GM18507 (cell line): Measurements from ENCODE around the gene ASIC4.

ENCODE experiments used
- DNase-seq: peaks from one replicate; pipeline ENCODE4 v3.0.0; 2011; ENCODE audit warnings: low read depth; ENCODE audit not compliant: insufficient read length; ENCODE audit errors: extremely low spot score
- FAIRE-seq: peaks from 2 replicates; lab custom pipeline; 2011; peaks lifted over from hg19 to GRCh38; lab: Jason Lieb, UNC

ASIC4 gene

DNA sequence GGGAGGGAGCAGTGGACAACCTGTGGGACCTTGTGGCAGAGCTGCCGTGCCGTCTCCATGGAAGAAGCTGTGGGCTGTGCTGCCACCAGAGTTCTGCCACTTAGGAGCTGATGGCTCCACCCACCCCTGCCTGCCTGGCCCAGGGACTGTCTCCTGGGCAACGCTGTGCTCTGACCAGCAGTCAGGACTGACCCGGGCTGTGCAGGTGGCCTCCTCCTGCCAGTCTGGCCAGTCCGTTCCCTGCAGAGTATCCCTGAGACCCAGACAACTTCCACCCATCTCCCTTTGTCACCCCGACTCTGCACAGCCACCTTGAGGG, 12.8 kb downstream of the ASIC4 start:
- no peak for FAIRE-seq
- no peak for DNase-seq

DNA sequence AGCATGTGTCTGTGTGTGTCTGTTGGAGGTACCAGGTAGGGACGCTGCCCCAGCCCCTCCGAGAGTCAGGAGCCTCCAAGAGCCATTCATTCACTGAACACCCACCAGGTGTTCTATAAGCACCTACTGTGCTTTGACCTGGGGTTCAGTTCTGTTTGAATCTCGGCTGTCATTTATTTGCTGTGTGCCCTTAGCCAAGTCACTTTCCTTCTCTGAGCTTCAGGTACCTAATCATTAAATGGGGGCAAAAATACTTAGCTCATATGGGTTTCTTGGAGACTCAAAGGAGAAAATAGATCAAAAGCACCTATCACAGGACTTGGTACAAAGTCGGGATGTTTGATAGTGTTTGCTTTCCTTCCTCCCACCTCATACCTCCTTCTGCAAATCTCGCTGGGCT, 13.2 kb downstream of the ASIC4 start:
- no peak for DNase-seq
- no peak for FAIRE-seq

DNA sequence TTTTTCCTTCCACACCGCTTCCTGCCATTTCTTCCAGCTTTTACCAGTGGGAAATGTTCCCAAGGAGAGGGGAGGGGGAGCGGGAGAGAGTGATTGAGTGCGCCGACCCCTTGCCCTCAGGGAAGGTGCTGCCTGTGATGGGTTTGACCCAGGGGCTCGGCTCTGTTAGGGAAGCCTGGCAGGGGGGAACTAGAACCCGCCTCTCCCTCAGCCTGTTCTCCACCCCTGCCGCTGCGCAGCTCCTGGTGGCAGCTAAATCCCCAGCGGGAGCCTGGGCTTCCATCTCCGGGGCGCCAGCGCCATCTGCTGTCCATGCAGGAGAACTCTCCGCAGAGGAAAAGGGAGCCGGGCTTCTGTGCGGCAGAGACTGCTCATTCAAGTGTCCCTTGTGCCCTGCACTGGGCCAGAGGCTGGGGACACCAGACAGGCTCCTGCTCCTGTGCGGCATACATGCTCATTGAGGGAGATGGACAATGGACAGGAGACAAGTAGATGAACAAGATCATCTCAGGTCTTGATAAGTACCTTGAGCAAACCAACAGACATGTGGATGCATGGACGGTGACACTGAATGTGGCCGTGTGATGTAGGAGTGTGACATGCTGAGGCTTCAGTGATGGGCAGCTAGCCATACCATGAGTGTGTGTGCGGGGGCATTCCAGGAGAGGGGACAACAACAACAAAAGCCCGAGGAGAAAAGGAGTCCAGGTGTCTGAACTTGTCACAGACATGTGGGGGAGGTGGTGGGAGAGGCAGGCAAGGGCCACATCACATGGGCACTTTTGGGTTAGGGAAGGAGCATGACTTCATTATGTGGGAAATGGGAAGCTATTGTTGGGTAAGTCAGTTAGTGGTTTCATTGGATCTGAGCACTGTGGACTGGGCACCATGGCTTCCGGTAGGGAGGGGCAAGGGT, 16.0 kb downstream of the ASIC4 start:
- FAIRE-seq (peak; percentile 78), DNase-seq (peak; percentile 84)

- DNase-seq (no peak), FAIRE-seq (no peak)
Measured at GRCh38 chr2:219531639-219532377, 17.5 kb downstream of the ASIC4 start.

DNA sequence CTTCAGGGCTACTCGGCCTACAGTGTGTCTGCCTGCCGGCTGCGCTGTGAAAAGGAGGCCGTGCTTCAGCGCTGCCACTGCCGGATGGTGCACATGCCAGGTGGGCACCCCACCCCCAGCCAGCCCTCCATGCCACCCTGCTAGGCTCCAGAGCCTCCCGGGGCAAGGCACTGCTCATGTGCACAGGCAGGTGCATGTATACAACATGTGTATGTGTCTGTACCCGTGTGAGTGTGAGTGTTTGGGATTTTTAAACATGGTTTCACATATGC, 18.0 kb downstream of the ASIC4 start:
- DNase-seq (no peak), FAIRE-seq (no peak)

DNA sequence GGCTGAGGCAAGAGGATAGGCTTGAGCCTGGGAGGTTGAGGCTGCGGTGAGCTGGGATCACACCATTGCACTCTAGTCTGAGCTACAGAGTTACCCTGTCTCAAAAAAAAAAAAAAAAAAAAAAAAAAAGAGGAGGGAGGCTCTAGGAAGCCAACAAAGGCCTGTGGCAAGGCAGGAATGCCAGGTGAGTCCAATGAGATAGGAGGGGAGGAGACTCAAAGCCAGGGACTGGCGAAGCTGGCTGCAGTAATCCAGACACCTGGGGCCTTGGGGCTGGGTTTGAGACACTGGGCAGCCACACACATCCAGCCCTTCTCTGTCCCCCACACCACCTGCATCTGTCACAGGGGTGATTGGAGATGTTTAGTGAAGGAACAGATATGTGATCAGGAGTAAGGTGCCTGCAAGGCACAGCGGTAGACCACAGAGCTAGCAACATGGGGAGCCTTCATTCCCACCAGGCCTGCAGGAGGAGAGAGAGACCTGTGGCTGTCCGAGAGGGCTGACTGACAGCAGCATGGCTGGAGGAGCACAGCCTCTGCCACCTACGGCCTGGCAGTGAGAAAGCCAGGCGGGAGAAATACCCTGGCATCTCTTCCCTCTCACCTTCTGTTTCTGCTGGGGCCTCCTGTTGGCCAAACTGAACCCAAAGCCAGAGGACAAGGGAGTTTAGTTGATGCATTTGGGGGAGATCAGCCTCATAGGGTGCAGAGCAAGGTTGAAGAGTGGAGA, 19.8 kb downstream of the ASIC4 start:
- FAIRE-seq (no peak), DNase-seq (no peak)

GRCh38 chr2:219536425-219536824, 22.1 kb downstream of the ASIC4 start:
- DNase-seq (no peak), FAIRE-seq (no peak)

DNA sequence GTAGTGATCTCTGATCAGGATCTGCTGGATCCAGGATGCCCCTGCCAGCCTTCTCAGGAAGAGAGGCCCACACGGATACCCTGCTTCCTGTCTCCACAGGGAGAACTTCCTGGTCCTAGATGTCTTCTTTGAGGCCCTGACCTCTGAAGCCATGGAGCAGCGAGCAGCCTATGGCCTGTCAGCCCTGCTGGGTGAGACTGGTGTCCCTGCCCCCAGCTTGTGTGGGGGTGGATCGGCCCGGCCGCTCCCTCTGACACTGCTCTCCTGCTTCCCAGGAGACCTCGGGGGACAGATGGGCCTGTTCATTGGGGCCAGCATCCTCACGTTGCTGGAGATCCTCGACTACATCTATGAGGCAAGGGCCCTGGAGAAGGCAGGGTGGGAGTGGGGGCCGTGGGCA, 22.7 kb downstream of the ASIC4 start:
- FAIRE-seq (no peak), DNase-seq (no peak)

GRCh38 chr2:219537657-219538488, 23.6 kb downstream of the ASIC4 start:
- FAIRE-seq: no peak
- no peak for DNase-seq

DNA sequence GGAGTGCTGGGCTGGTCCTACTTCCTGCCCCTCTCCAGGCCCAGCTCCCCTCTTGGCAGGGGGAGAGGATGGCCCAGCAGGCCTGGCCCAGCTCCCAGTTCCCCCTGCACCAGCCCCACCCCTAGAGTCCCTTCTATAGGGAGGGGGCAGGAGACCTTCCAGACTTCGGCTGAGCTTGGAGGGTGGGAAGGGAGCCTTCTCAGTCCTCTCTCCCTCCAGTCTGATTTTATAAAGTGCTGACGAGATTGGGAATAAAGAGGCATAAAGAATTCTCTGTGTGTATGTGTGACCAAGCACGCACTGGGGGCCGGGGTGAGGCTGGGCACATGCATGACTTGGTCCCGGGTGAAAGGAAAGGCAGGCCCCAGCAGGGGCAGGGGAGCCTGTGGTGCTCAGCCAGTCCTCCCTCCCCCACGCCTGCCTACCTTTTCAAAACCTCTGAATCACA, 24.2 kb downstream of the ASIC4 start:
- FAIRE-seq (no peak), DNase-seq (no peak)

- FAIRE-seq: no peak
- DNase-seq: no peak
Measured at GRCh38 chr2:219538956-219539788, 24.9 kb downstream of the ASIC4 start.

GRCh38 chr2:219539926-219540678, 25.8 kb downstream of the ASIC4 start:
- DNase-seq (no peak), FAIRE-seq (no peak)

DNA sequence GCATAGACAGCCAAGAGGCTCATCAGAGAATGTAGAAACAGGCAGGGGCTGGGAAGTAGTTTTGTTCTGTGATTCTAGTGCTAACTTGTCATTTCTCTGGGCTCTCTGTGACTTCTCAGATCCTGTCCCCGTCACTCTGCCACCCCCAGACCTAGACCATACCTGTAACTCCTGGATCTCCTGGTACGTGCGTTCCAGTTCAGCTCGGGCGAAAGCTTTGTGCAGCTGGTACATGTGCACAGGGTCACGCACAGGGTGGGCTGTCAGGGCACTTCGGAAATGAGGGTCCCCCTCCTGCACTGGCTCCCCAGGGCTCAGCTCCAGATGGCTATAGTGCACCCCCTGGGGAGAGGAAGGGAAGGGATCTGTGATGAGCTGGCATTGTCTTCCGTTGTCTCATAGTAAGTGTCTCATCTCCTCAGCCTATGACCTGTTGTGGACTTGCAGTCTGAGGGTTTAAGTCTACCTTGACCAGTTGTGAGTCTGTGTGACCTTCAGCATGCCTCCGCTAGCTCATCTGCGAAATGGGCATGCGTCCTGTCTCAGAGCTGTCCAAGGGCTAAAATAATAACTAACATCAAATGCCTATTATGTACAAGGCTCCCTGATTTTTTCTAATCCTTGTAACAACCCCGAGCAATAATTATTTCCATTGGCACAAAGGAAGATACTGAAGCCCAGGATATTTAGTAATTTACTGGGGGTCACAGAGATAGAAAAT, 26.7 kb downstream of the ASIC4 start:
- DNase-seq (no peak), FAIRE-seq (no peak)

- DNase-seq: peak; percentile 69
- peak; percentile 86 for FAIRE-seq
Measured at GRCh38 chr2:219541611-219542180, 27.4 kb downstream of the ASIC4 start.

GRCh38 chr2:219542931-219543595, 28.8 kb downstream of the ASIC4 start:
- DNase-seq: no peak
- no peak for FAIRE-seq

GRCh38 chr2:219543596-219544358, 29.5 kb downstream of the ASIC4 start, which contains the start of the genes CHPF and TMEM198:
Gene CHPF (minus strand): TSS chr2:219543809. CDS start chr2:219543538, 271 bp downstream.
Gene TMEM198 (plus strand): TSS chr2:219544028. CDS start chr2:219544728, 700 bp downstream.
- FAIRE-seq (peak; percentile 96), DNase-seq (peak; percentile 98)
